Measurements from ENCODE around the gene UBR4. TPM values are rescaled to one million over a fixed set of nuclear protein-coding genes. Genes with fewer than 3 reads are reported as not detected.

UBR4 gene
- total and polyA plus RNA-seq, 4 experiments from 2014 or later = 3.8 to 154 (median 89.6) TPM

GRCh38 chr1:19091196-19091953 lies 118.7 kb downstream of the UBR4 start:
- DNase-seq = no peak
- Histone ChIP-seq H3K4me1 (ENCODE audit: insufficient read depth, low read length) (peaks cover 7% of the 10 kb centered on the region), H3K27ac (ENCODE audit: low read depth, low read length) (no peak overlapping the region), H3K9me3 (ENCODE audit: control insufficient read depth in 1 of 2, low read length in 2 of 2) (no peaks in the 10 kb centered on the region), H3K27me3 (ENCODE audit: insufficient read depth, low read length) (no peaks in the 10 kb centered on the region), H3K4me3 (ENCODE audit: low read length in 2 of 2) (no peak overlapping the region), H3K36me3 (ENCODE audit: insufficient read depth, low read length) (peaks cover 91% of the 10 kb centered on the region)
- ChIA-PET POLR2A (ENCODE audit: partially characterized antibody) (no interaction called here), CTCF (ENCODE audit: partially characterized antibody) (no interaction called here)
- intact Hi-C loops (cut with micrococcal nuclease) = no loop called here
- H3K9me3 Mint-ChIP-seq = no peaks in the 10 kb centered on the region
- H3K27ac Mint-ChIP-seq = no peak overlapping the region
- H3K27me3 Mint-ChIP-seq = no peaks in the 10 kb centered on the region
- no peak overlapping the region for H3K4me3 Mint-ChIP-seq
- H3K4me1 Mint-ChIP-seq = peaks cover 1 to 18% (median 9%) of the 10 kb centered on the region in 4 donors
- H3K36me3 Mint-ChIP-seq = peaks cover 70 to 92% of the 10 kb centered on the region in 2 donors

- peak overlapping the region in 2 of 7 donors; percentile 35 to 64 for H3K27ac Mint-ChIP-seq
These were observed 120.5 kb downstream of the UBR4 start for GRCh38 chr1:19089524-19089923.

DNA sequence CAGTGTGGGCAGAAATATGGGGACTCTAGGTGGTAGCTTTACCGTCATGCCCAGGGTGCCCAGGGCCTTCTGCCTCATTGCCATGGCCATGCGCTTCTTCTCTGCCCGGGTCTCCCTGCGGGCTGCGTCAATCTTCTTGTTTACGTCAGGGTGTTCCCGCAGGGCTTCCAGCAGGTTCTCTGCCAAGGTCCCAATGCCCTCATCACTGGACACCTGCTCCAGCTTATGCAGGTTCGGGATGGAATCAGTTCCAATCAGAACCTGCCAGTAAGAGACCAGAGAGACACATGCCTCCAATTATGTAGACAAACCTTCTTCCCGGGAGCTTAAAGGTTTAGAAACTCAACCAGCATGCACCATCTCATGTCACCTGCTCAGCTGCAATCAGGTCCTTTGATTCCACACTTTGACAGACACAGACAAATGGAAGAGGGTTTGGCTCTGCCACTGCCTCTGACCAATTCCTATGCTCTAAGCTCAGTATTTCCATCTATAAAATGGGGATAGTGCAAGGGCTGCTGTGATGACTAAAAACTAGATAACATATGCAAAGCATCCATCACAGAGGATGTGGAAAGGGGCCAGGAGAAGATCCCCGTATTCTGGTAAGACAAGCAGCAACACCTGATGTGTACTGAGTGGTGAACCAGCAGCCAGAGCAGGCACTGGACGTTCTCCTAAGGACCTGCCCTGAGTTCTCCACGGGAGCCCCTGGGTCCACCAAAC lies 121.2 kb downstream of the UBR4 start:
- ChIA-PET POLR2A (ENCODE audit: partially characterized antibody) (no interaction called here), CTCF (ENCODE audit: partially characterized antibody) (interaction anchor here (1.0 to 2.0 kb wide), 2 partner anchors 14 to 182 kb away, joined by 3 to 8 read pairs; no protein-coding TSS in a partner anchor)
- no peak for DNase-seq
- Mint-ChIP-seq H3K27ac (peak overlapping the region in 4 of 7 donors; percentile 35 to 78 (median 54)), H3K4me1 (peaks cover 1 to 18% (median 9%) of the 10 kb centered on the region in 4 donors), H3K27me3 (no peaks in the 10 kb centered on the region), H3K9me3 (no peaks in the 10 kb centered on the region), H3K36me3 (peaks cover 60 to 88% of the 10 kb centered on the region in 2 donors), H3K4me3 (no peak overlapping the region)
- no peak overlapping the region for H3K4me3 ChIP-seq (ENCODE audit: low read length in 2 of 2)
- peaks cover 88% of the 10 kb centered on the region for H3K36me3 ChIP-seq (ENCODE audit: insufficient read depth, low read length)
- H3K27me3 ChIP-seq (ENCODE audit: insufficient read depth, low read length) = no peaks in the 10 kb centered on the region
- H3K4me1 ChIP-seq (ENCODE audit: insufficient read depth, low read length) = peaks cover 7% of the 10 kb centered on the region
- no peak overlapping the region for H3K27ac ChIP-seq (ENCODE audit: low read depth, low read length)
- no peaks in the 10 kb centered on the region for H3K9me3 ChIP-seq (ENCODE audit: control insufficient read depth in 1 of 2, low read length in 2 of 2)
- intact Hi-C loops (cut with micrococcal nuclease) = no loop called here

More at GRCh38 chr1:19089524-19089923, 120.5 kb downstream of the UBR4 start:
- Histone ChIP-seq H3K4me1 (ENCODE audit: insufficient read depth, low read length) (peaks cover 7% of the 10 kb centered on the region), H3K4me3 (ENCODE audit: low read length in 2 of 2) (no peak overlapping the region), H3K9me3 (ENCODE audit: control insufficient read depth in 1 of 2, low read length in 2 of 2) (no peaks in the 10 kb centered on the region), H3K27me3 (ENCODE audit: insufficient read depth, low read length) (no peaks in the 10 kb centered on the region), H3K27ac (ENCODE audit: low read depth, low read length) (no peak overlapping the region), H3K36me3 (ENCODE audit: insufficient read depth, low read length) (peaks cover 88% of the 10 kb centered on the region)
- Mint-ChIP-seq H3K4me1 (peaks cover 1 to 18% (median 9%) of the 10 kb centered on the region in 4 donors), H3K36me3 (peaks cover 59 to 88% of the 10 kb centered on the region in 2 donors), H3K9me3 (no peaks in the 10 kb centered on the region), H3K4me3 (no peak overlapping the region), H3K27me3 (no peaks in the 10 kb centered on the region)
- intact Hi-C loops (cut with micrococcal nuclease) = no loop called here
- ChIA-PET CTCF (ENCODE audit: partially characterized antibody) (interaction anchor here (2.0 kb wide), 1 partner anchor 182 kb away, joined by 8 read pairs; no protein-coding TSS in a partner anchor), POLR2A (ENCODE audit: partially characterized antibody) (no interaction called here)
- no peak for DNase-seq

- intact Hi-C loops (cut with micrococcal nuclease) = no loop called here
These were observed 122.1 kb downstream of the UBR4 start for GRCh38 chr1:19087737-19088594.

DNA sequence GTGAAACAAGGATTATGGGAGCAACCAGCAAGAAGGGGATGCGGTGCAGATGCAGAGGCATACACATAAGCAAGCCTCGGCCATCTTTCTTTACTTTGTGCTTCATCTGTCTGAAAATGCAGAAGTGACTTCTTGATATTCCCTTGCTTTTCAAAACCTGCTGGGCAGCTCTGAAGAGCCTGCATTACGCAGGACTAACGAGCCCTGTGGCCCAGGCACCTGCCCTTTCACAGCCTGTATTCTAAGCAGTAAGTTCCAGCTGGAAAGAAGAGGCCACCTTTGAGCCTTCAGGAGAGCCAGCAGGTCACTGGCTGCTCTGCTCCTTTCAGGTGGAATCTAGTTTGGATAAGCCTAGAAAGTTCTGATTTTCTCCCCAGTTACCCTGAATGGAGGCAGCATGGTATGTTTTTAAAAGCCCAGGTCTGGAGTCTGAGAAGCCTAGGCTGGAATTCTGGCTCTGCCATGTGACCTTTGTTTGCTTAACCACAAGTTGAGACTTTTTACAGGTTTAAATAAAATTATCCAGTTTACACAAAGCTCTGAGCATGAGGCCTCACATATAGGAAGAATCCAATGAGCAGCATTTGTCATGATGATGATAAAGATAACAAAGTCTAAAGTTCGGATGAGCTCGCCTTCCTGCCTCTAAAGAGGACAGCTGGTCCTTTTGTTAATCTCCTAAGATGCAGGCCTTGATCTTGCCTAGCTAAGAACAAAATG lies 122.9 kb downstream of the UBR4 start:
- POLR2A ChIA-PET (ENCODE audit: partially characterized antibody) = interaction anchor here (2.0 kb wide), 1 partner anchor 12 kb away, joined by 8 read pairs; no protein-coding TSS in a partner anchor
- Histone ChIP-seq H3K4me1 (ENCODE audit: insufficient read depth, low read length) (peaks cover 7% of the 10 kb centered on the region), H3K9me3 (ENCODE audit: control insufficient read depth in 1 of 2, low read length in 2 of 2) (no peaks in the 10 kb centered on the region), H3K36me3 (ENCODE audit: insufficient read depth, low read length) (peaks cover 87% of the 10 kb centered on the region), H3K4me3 (ENCODE audit: low read length in 2 of 2) (no peak overlapping the region), H3K27me3 (ENCODE audit: insufficient read depth, low read length) (no peaks in the 10 kb centered on the region), H3K27ac (ENCODE audit: low read depth, low read length) (no peak overlapping the region)
- Mint-ChIP-seq H3K9me3 (no peaks in the 10 kb centered on the region), H3K27ac (peak overlapping the region in 6 of 7 donors; percentile 19 to 75 (median 52)), H3K4me1 (peaks cover 1 to 21% (median 9%) of the 10 kb centered on the region in 4 donors), H3K4me3 (no peak overlapping the region), H3K27me3 (no peaks in the 10 kb centered on the region), H3K36me3 (peaks cover 58 to 88% of the 10 kb centered on the region in 2 donors)
- intact Hi-C loops (cut with micrococcal nuclease) = no loop called here
- no peak for DNase-seq
- CTCF ChIA-PET (ENCODE audit: partially characterized antibody) = interaction anchor here (0.7 to 1.0 kb wide), 2 partner anchors 115 to 179 kb away, joined by 3 read pairs; no protein-coding TSS in a partner anchor

More at GRCh38 chr1:19087737-19088594, 122.1 kb downstream of the UBR4 start:
- peak overlapping the region; percentile 27 to 78 (median 57) for H3K27ac Mint-ChIP-seq
- DNase-seq = no peak
- no peaks in the 10 kb centered on the region for H3K9me3 Mint-ChIP-seq
- ChIA-PET CTCF (ENCODE audit: partially characterized antibody) (interaction anchor here (0.7 to 2.0 kb wide), 4 partner anchors 13 to 181 kb away, joined by 3 to 8 read pairs (median 3); no protein-coding TSS in a partner anchor), POLR2A (ENCODE audit: partially characterized antibody) (interaction anchor here (0.6 to 2.0 kb wide), 2 partner anchors 13 to 79 kb away, joined by 3 to 8 read pairs; no protein-coding TSS in a partner anchor)
- no peak overlapping the region for H3K4me3 Mint-ChIP-seq
- H3K4me1 Mint-ChIP-seq = peaks cover 1 to 21% (median 9%) of the 10 kb centered on the region in 4 donors
- Histone ChIP-seq H3K36me3 (ENCODE audit: insufficient read depth, low read length) (peaks cover 87% of the 10 kb centered on the region), H3K4me3 (ENCODE audit: low read length in 2 of 2) (no peak overlapping the region), H3K27me3 (ENCODE audit: insufficient read depth, low read length) (no peaks in the 10 kb centered on the region), H3K27ac (ENCODE audit: low read depth, low read length) (peak overlapping the region; percentile 2), H3K4me1 (ENCODE audit: insufficient read depth, low read length) (peaks cover 7% of the 10 kb centered on the region), H3K9me3 (ENCODE audit: control insufficient read depth in 1 of 2, low read length in 2 of 2) (no peaks in the 10 kb centered on the region)
- H3K36me3 Mint-ChIP-seq = peaks cover 58 to 88% of the 10 kb centered on the region in 2 donors
- no peaks in the 10 kb centered on the region for H3K27me3 Mint-ChIP-seq

GRCh38 chr1:19086176-19086875 lies 123.7 kb downstream of the UBR4 start:
- ChIA-PET CTCF (ENCODE audit: partially characterized antibody) (interaction anchor here (1.4 kb wide), 1 partner anchor 173 kb away, joined by 4 read pairs; no protein-coding TSS in a partner anchor), POLR2A (ENCODE audit: partially characterized antibody) (interaction anchor here (1.3 to 2.0 kb wide), 2 partner anchors 12 kb away, joined by 5 to 8 read pairs; no protein-coding TSS in a partner anchor)
- intact Hi-C loops (cut with micrococcal nuclease) = no loop called here
- no peak overlapping the region for H3K4me3 Mint-ChIP-seq
- H3K36me3 ChIP-seq (ENCODE audit: insufficient read depth, low read length) = peaks cover 90% of the 10 kb centered on the region
- H3K36me3 Mint-ChIP-seq = peaks cover 59 to 88% of the 10 kb centered on the region in 2 donors
- H3K4me1 Mint-ChIP-seq = peaks cover 1 to 21% (median 10%) of the 10 kb centered on the region in 4 donors
- no peak for DNase-seq
- H3K27me3 Mint-ChIP-seq = no peaks in the 10 kb centered on the region
- H3K27ac Mint-ChIP-seq = peak overlapping the region in 3 of 7 donors; percentile 19 to 68 (median 27)
- H3K27me3 ChIP-seq (ENCODE audit: insufficient read depth, low read length) = no peaks in the 10 kb centered on the region
- no peak overlapping the region for H3K27ac ChIP-seq (ENCODE audit: low read depth, low read length)
- H3K4me3 ChIP-seq (ENCODE audit: low read length in 2 of 2) = no peak overlapping the region
- H3K4me1 ChIP-seq (ENCODE audit: insufficient read depth, low read length) = peaks cover 7% of the 10 kb centered on the region
- H3K9me3 ChIP-seq (ENCODE audit: control insufficient read depth in 1 of 2, low read length in 2 of 2) = no peaks in the 10 kb centered on the region
- no peaks in the 10 kb centered on the region for H3K9me3 Mint-ChIP-seq

Data from CD4-positive, alpha-beta memory T cell (primary cell).